NCI-H526 treated with DMSO at 0.1 percent for 48 hours (cell line): ENCODE results near the gene PLA2G3.
A peak's percentile ranks its signal among the peaks of the same experiment; 100 is the strongest.
"Not testable (repeated sequence)": the region's sequence is repeated elsewhere in the genome, so short reads cannot be mapped to it uniquely, and the experiment has no call there.

Source experiments
- DNase-seq: peaks from one replicate; lab custom pipeline; 2025; lab: John Stamatoyannopoulos, UW

The PLA2G3 gene

GRCh38 chr22:31139866-31140716, at the start of gene PLA2G3:
Gene PLA2G3, minus strand, starts transcription at chr22:31140508. Its CDS starts 154 bp downstream, at chr22:31140354.
- DNase-seq: no peak

DNA sequence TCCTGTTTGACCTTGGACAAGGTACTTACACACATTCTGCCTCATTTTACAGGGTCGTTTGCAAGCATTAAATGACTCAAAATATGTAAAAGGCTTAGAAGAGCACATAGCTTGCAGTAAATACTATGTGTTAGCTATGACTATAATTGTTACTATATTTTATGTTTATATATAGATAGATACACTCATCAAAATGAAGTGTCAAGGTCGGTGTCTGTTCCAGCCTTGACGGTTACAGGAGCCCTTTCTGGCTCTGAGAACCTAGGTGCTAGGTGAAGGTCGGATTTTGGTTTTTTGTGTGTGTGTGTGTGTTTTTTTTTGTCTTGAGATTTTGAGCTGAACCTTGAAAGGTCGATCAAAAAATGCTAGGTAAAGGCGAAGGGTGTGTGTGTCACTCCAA, 47.3 kb upstream of the PLA2G3 start:
- DNase-seq: no peak

- DNase-seq: no peak
Observed at GRCh38 chr22:31185056-31185455, 44.7 kb upstream of the PLA2G3 start.

GRCh38 chr22:31184015-31184414, 43.7 kb upstream of the PLA2G3 start:
- DNase-seq: no peak

GRCh38 chr22:31179345-31179744, 39.0 kb upstream of the PLA2G3 start:
- DNase-seq: no peak

GRCh38 chr22:31178859-31179258, 38.6 kb upstream of the PLA2G3 start:
- no peak for DNase-seq

DNA sequence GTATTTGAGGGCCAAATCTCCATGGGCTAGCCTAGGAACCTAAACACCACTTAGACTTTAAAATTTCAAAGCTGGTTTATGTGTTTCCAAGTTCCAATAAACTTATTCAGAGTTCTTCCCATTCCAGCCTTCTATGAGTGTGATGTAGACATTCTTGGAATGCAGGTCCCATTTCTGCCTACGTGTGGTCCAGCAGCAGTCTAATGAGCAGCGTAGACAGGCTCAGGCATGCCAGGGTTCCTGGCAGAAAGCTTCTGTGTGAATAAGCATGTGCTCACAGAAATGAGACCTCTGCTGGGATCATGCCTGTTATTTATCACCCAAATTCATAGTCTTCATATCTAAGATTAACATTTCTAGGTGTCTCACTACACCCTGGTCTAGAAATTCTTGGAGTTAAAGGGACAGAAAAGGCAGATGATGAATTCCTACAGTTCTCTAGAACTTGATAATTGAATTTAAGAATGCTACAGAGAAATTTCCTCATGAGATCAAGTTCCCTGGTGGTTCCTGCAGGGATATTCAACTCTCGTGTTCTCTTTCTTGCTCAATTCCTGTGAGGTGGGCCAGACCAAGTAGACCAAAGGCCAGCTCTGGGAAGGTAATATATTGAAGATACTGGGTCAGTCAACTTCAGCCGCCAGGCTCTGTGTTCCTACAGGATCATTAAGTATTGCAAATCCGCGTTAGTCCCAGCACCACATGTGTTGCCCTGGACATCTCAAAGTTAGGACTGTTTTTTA, 37.3 kb upstream of the PLA2G3 start:
- DNase-seq: no peak

DNA sequence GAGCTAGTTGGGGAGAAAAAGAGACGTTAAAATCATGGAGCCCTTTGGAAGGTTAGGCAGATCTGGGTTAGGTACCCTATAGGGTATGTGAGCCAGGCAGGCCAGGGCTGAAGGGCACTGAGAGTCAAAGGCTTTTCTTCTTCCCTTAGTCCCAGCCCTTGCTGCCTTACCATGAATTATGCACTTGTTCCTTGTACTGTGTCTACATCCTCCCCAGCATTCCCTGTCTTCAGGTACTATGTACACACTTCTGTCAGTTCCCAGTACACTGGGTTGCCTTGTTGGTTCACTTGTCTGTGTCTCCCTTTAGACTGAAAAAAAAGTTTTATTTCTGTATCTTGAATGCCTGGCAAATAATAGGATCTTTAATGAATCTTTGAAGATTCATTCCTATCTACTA, 36.6 kb upstream of the PLA2G3 start:
- DNase-seq: no peak

- DNase-seq: no peak
Observed at GRCh38 chr22:31173386-31174145, 33.3 kb upstream of the PLA2G3 start.

DNA sequence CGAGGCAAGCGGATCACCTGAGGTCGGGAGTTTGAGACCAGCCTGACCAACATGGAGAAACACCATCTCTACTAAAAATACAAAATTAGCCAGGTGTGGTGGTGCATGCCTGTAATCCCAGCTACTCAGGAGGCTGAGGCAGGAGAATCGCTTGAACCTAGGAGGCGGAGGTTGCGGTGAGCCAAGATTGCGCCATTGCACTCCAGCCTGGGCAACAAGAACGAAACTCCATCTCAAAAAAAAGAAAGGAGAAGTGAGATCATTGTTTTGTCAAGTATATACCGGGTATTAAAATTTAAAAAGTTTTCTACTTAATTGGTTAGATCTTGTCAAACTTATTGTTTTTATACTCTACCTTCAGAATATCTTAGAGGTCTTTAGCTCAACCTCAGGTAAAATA, 31.4 kb upstream of the PLA2G3 start:
- DNase-seq: not testable (repeated sequence)

GRCh38 chr22:31170971-31171370, 30.7 kb upstream of the PLA2G3 start:
- DNase-seq: no peak

DNA sequence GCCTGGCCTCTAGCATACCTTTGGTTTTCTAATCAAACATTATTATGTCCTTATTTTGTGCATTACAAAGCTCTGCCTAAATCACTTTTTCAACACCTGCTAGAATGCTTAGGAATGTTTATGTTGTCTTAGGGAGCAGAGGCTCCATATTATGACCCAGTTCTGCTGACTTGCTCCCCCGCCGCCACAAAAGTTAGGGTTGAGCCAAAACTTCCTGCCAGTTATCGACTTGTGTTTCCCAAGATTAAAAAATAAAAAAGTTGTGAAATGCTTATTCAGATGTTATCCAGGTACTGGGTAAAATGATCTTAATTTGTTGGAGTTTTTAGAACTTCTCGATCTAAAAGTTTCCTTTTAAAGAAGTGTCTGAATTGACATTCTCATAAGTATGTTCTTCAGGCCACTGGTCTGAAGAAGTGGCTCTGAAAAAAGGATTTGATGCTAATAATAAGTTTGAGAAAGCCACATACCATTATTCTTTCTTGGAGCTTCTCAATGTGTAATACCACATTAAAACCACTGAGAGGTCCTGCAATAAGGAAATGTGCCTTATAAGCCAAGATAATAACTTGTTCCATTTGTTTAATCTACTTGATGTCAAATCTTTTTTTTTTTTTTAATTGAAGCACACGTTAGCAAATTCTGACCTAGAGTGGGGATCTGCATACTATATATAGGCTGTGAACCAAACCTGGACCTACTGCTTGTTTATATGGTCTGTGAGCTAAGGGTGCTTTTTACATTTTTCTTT, 21.9 kb upstream of the PLA2G3 start:
- DNase-seq: no peak

- no peak for DNase-seq
Observed at GRCh38 chr22:31161386-31161785, 21.1 kb upstream of the PLA2G3 start.

- no peak for DNase-seq
Observed at GRCh38 chr22:31160328-31160978, 20.1 kb upstream of the PLA2G3 start.

GRCh38 chr22:31155422-31155821, 15.1 kb upstream of the PLA2G3 start:
- no peak for DNase-seq

- no peak for DNase-seq
Observed at GRCh38 chr22:31154975-31155374, 14.7 kb upstream of the PLA2G3 start.

DNA sequence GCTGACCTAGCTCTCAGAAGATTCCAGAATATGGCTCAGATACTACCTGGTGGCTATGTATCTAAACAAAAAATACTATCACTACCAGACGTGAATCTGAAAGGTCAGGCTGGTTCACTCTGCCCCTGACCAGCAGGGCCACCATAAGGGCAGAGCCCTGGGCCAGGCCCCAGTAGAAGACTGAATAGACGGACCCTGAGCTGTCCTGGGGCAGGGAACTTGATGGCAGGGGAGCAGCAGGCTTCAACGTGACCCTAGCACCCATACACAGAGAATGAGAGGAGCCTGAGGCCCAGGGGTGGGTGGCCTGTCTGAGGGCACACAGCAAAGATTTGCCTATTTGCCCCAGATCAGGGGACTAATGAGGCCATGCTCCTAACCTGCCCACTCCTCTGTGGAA, 13.0 kb upstream of the PLA2G3 start:
- DNase-seq: no peak

DNA sequence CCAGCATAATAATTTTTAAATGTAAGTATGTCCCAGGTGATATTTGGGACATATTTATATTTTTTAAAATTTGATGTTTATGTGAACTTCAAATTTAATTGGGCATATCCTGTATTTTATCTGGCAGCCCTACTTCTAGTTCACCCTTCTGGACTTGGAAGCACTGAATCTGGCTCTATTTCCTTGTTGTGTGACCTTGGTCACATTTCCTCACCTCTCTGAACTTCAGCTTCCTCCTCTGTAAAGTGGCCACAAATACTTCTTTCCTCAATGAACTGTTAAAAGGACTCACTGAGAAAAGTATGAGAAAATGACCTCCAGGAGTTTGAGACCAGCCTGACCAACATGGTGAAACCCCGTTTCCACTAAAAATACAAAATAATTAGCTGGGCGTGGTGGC, 11.6 kb upstream of the PLA2G3 start:
- no peak for DNase-seq

GRCh38 chr22:31150615-31151014, 10.3 kb upstream of the PLA2G3 start:
- DNase-seq: no peak

GRCh38 chr22:31148953-31149627, 8.8 kb upstream of the PLA2G3 start:
- DNase-seq: peak; percentile 51

DNA sequence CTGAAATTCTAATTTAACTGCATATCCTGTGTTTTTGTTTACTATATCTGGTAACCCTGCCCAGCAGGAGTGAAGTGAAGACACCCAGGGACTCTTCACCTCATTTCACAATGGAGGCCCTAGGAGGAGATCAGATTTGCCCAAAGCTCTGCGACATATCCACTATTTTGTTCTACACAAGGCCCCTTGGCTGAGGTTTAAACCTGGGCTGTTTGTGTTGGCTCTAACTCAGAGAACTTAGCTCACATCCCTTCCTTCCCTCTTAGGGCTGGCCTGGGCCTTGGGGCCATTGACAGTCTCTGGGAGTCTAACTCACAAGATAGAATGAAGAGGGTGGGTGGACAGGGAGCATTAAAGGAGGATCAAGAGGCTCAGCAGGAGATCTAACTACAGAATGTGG, 8.2 kb upstream of the PLA2G3 start:
- DNase-seq: no peak
